Measurements from ENCODE around the gene LRRIQ4.

DNA sequence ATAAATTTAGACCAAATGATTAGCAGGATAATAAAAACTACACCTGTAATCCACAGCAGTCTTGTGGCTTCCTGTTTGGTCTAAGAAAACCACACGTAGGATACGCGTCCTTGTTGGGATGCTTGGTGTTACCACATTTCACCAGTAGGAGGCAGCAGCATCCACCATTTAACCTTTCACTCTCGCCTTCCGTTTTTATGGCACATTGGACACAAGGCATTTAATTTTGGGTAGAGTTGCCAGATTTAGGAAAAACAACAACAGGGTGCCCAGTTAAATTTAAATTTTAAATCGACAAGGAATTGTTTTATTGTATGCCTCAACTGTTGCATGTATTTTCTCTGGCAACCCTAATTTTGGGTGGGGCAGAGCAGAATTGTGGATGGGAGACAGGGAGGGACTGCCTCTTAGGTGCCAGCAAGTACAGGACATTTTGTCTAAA lies 50.8 kb downstream of the LRRIQ4 start:
- TF ChIP-seq TAF1 (IDR thresholded peaks at IDR 0.05; ENCODE audit: borderline replicate concordance, insufficient read depth, low read length), result no peak
- no peak for TF ChIP-seq POLR2AphosphoS5 (IDR thresholded peaks at IDR 0.05; ENCODE audit: low read depth, low read length)

Data from PFSK-1 (cell line).